Ovary (tissue), 3 donors: ENCODE measurements around the gene NPAS2.

ENCODE experiments used
- EP300 ChIP-seq: sonication (generic); formaldehyde crosslinking; IDR thresholded peaks from one replicate; pipeline ENCODE4 v1.6.1; 2017; ENCODE audit warnings: antibody characterized with exemption
- POLR2A ChIP-seq: fragments of 450-650 bp; IDR thresholded peaks from one replicate; pipeline ENCODE4 v1.6.1; 2017; ENCODE audit warnings: antibody characterized with exemption, mild to moderate bottlenecking, moderate library complexity
- TF ChIP-seq, protein P1 (sequence below), 3 donors: fragments of 450-650 bp in 2 of 3; fragments of 200-600 bp in 1 of 3; IDR thresholded peaks; one replicate each; pipeline versions ENCODE4 v1.5.1 to v1.8.0; 2016 to 2022; ENCODE audit warnings: antibody characterized with exemption in 3 of 3, mild to moderate bottlenecking in 1 of 3
- donor health status: DM: no; HTN: no; CAD: no.

DNA sequence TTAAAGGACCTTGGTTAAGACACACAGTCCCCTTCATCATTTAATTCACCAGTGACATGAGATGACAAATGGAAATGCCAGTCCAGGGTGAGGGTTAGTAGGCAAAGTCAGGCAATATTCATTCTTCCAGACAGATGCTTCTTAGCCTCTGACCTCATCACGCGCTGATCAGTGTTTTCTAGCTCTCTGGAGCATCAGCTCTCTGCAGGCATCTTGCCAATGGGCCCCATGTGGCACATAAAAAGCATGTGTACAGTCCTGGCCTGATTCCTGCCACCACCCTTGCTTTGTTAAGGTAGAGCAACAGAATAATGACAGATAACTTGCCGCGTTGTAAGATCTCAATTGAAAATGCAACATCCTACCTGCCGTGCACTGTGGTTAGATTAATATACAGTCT lies 20.3 kb upstream of the NPAS2 start:
- TF ChIP-seq, protein P1, sequence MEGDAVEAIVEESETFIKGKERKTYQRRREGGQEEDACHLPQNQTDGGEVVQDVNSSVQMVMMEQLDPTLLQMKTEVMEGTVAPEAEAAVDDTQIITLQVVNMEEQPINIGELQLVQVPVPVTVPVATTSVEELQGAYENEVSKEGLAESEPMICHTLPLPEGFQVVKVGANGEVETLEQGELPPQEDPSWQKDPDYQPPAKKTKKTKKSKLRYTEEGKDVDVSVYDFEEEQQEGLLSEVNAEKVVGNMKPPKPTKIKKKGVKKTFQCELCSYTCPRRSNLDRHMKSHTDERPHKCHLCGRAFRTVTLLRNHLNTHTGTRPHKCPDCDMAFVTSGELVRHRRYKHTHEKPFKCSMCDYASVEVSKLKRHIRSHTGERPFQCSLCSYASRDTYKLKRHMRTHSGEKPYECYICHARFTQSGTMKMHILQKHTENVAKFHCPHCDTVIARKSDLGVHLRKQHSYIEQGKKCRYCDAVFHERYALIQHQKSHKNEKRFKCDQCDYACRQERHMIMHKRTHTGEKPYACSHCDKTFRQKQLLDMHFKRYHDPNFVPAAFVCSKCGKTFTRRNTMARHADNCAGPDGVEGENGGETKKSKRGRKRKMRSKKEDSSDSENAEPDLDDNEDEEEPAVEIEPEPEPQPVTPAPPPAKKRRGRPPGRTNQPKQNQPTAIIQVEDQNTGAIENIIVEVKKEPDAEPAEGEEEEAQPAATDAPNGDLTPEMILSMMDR (IDR thresholded peaks at IDR 0.05), result no peak
- TF ChIP-seq EP300 (no peak), POLR2A (no peak)
